ENCODE measurements around the gene MYH13.

GRCh38 chr17:10318535-10318934 is 54.3 kb downstream of the MYH13 start:
- TF ChIP-seq POLR2AphosphoS5 (IDR thresholded peaks at IDR 0.05) (no peak), CTCF (IDR thresholded peaks at IDR 0.05 in 8 of 11, conservative IDR thresholded peaks at IDR 0.05 in 3 of 11) (no peak)
